GM21529 (cell line): ENCODE results near the gene PRR30.

Experiments
- ATAC-seq: cut with Tn5 transposase; IDR thresholded peaks from one replicate; pipeline ENCODE4 v1.9.1; 2021; ENCODE audit not compliant: unreplicated experiment

Gene PRR30

GRCh38 chr2:27099334-27099955 lies 39.8 kb downstream of the PRR30 start:
- no peak for ATAC-seq

- no peak for ATAC-seq
These were observed 41.9 kb downstream of the PRR30 start for GRCh38 chr2:27097341-27097740.

- no peak for ATAC-seq
These were observed 42.4 kb downstream of the PRR30 start for GRCh38 chr2:27096748-27097297.

GRCh38 chr2:27095745-27096651 lies 43.2 kb downstream of the PRR30 start:
- no peak for ATAC-seq

- ATAC-seq = no peak
These were observed 43.8 kb downstream of the PRR30 start for GRCh38 chr2:27095427-27095744.

- ATAC-seq = no peak
These were observed 44.7 kb downstream of the PRR30 start for GRCh38 chr2:27094353-27094984.

GRCh38 chr2:27093430-27094352 lies 45.5 kb downstream of the PRR30 start:
- no peak for ATAC-seq

- ATAC-seq = no peak
These were observed 46.3 kb downstream of the PRR30 start for GRCh38 chr2:27092696-27093429.

- ATAC-seq = no peak
These were observed 47.2 kb downstream of the PRR30 start for GRCh38 chr2:27091746-27092695.

- no peak for ATAC-seq
These were observed 49.9 kb downstream of the PRR30 start for GRCh38 chr2:27089111-27089954.

- ATAC-seq = no peak
These were observed 50.6 kb downstream of the PRR30 start for GRCh38 chr2:27088634-27089033.

GRCh38 chr2:27087823-27088410 lies 51.3 kb downstream of the PRR30 start:
- ATAC-seq = no peak
